C4-2B (cell line): ENCODE results near the gene TXNDC11.

Source experiments
- CTCF ChIP-seq: fragments of 450-650 bp; conservative IDR thresholded peaks from 2 replicates; pipeline ENCODE4 v1.5.1; 2017; ENCODE audit warnings: mild to moderate bottlenecking
- ZFX ChIP-seq: fragments of 450-650 bp; IDR thresholded peaks from 2 replicates; pipeline ENCODE4 v1.6.1; 2017

GRCh38 chr16:11697319-11697718 is 45.3 kb downstream of the TXNDC11 start:
- TF ChIP-seq CTCF (no peak), ZFX (no peak)
